ENCODE results near the gene GCN1. TPM values are rescaled to one million over a fixed set of nuclear protein-coding genes. Genes with fewer than 3 reads are reported as not detected.
"Not testable (repeated sequence)": the region's sequence is repeated elsewhere in the genome, so short reads cannot be mapped to it uniquely, and the experiment has no call there.

GCN1 gene
- total RNA-seq, 1 experiment from 2014 or later: 116 TPM

DNA sequence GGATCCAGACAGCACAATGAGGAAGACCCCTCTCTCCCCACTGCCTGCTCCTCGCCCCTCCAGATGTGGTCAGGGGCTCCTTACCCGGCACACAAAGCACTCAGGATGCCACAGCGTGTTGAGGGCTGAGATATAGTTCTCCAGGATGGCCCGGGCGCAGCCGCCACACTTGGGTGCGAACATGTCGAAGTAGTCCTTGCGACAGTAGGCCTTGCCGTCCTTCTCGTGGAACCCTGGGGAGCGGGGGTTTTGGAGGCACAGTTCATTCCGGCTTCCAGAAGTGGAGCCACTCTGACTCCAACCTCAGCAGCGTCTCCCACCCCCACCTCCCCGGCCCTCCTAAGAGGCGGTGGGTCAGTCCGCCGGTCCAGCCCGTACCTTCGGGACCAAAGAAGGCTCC, 19.2 kb upstream of the GCN1 start:
- CTCF ChIA-PET: no interaction called here
- Histone ChIP-seq H3K4me1 (replicated peaks; ENCODE audit: insufficient read depth) (no peaks in the 10 kb centered on the region), H3K4me2 (no peak overlapping the region), H3F3A (ENCODE audit: insufficient read depth, low read depth) (no peaks in the 10 kb centered on the region; the same call in 1 of the 2 replicates), H4K20me1 (ENCODE audit: insufficient read depth) (no peaks in the 10 kb centered on the region), H3K27ac (no peak overlapping the region), H3K36me3 (ENCODE audit: low read depth) (no peaks in the 10 kb centered on the region), H3K9me3 (ENCODE audit: insufficient read depth, low read depth) (no peaks in the 10 kb centered on the region), H3K9me2 (ENCODE audit: insufficient read depth) (no peaks in the 10 kb centered on the region), H3K79me2 (ENCODE audit: low read depth) (no peaks in the 10 kb centered on the region), H3K4me3 (no peak overlapping the region), H2AFZ (no peak overlapping the region), H3K27me3 (ENCODE audit: insufficient read depth, low read depth) (no peaks in the 10 kb centered on the region)
- TF ChIP-seq, protein P1, sequence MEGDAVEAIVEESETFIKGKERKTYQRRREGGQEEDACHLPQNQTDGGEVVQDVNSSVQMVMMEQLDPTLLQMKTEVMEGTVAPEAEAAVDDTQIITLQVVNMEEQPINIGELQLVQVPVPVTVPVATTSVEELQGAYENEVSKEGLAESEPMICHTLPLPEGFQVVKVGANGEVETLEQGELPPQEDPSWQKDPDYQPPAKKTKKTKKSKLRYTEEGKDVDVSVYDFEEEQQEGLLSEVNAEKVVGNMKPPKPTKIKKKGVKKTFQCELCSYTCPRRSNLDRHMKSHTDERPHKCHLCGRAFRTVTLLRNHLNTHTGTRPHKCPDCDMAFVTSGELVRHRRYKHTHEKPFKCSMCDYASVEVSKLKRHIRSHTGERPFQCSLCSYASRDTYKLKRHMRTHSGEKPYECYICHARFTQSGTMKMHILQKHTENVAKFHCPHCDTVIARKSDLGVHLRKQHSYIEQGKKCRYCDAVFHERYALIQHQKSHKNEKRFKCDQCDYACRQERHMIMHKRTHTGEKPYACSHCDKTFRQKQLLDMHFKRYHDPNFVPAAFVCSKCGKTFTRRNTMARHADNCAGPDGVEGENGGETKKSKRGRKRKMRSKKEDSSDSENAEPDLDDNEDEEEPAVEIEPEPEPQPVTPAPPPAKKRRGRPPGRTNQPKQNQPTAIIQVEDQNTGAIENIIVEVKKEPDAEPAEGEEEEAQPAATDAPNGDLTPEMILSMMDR (conservative IDR thresholded peaks at IDR 0.05): no peak
- no peak for TF ChIP-seq EZH2 (IDR thresholded peaks at IDR 0.05; ENCODE audit: low read depth)
- POLR2A ChIA-PET (ENCODE audit: unreplicated experiment): no interaction called here
- no TSS peak for BruUV-seq (replicated peaks)
- intact Hi-C loops (cut with micrococcal nuclease; ENCODE audit: unreplicated experiment): no loop called here
- DNase-seq: no peak

DNA sequence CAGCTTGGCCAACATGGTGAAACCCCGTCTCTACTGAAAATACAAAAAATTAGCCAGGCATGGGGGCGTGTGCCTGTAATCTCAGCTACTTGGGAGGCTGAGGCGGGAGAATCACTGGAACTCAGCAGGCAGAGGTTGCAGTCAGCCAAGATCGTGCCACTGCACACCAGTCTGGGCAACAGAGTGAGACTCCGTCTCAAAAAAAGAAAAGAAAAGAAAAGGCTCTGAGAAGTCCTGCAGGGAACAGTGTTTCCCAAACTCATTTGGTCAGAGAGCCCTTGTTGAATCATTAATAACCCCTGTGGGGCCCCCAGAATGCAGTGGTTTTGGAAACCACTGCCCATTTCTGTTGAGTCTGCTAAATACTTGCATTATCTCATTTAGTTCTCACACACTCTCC, 18.7 kb upstream of the GCN1 start:
- H3K4me2 ChIP-seq; H3K36me3 ChIP-seq (ENCODE audit: low read depth); DNase-seq; POLR2A ChIA-PET (ENCODE audit: unreplicated experiment); CTCF ChIA-PET; H3K4me1 ChIP-seq (replicated peaks; ENCODE audit: insufficient read depth); H3K9me2 ChIP-seq (ENCODE audit: insufficient read depth); H2AFZ ChIP-seq; H3K9me3 ChIP-seq (ENCODE audit: insufficient read depth, low read depth); H3K79me2 ChIP-seq (ENCODE audit: low read depth); H4K20me1 ChIP-seq (ENCODE audit: insufficient read depth); H3K4me3 ChIP-seq; H3F3A ChIP-seq (ENCODE audit: insufficient read depth, low read depth); H3K27me3 ChIP-seq (ENCODE audit: insufficient read depth, low read depth); intact Hi-C loops (cut with micrococcal nuclease; ENCODE audit: unreplicated experiment); H3K27ac ChIP-seq; BruUV-seq (replicated peaks): not testable (repeated sequence)

DNA sequence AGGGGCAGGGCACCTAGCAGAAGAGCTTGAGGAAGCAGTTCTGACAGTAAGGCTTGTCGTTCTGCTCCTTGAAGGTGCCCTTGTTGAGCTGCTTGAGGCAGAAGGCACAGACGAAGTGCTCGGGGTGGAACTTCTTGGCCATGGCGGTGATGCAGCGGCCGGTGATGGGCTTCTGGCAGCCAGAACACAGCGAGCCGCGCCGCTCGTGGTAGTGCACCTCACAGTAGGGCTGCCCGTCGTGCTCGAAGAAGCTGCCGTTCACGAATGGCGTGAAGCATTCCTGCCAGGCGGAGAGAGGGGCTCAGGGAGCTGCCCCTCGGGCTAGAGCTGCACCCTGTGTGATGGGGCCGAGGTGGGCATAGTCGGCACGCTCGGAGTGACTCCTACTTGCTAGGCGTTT, 17.8 kb upstream of the GCN1 start:
- no peak overlapping the region for H3K4me2 ChIP-seq
- H3K36me3 ChIP-seq (ENCODE audit: low read depth): no peaks in the 10 kb centered on the region
- H3K27me3 ChIP-seq (ENCODE audit: insufficient read depth, low read depth): no peaks in the 10 kb centered on the region
- no peaks in the 10 kb centered on the region for H3K9me2 ChIP-seq (ENCODE audit: insufficient read depth)
- intact Hi-C loops (cut with micrococcal nuclease; ENCODE audit: unreplicated experiment): no loop called here
- no TSS peak for BruUV-seq (replicated peaks)
- TF ChIP-seq EZH2 (IDR thresholded peaks at IDR 0.05; ENCODE audit: low read depth): no peak
- TF ChIP-seq, protein P1 (conservative IDR thresholded peaks at IDR 0.05): no peak
- H4K20me1 ChIP-seq (ENCODE audit: insufficient read depth): no peaks in the 10 kb centered on the region
- H3K9me3 ChIP-seq (ENCODE audit: insufficient read depth, low read depth): no peaks in the 10 kb centered on the region
- CTCF ChIA-PET: no interaction called here
- H3K4me1 ChIP-seq (replicated peaks; ENCODE audit: insufficient read depth): no peaks in the 10 kb centered on the region
- H3K27ac ChIP-seq: no peak overlapping the region
- H2AFZ ChIP-seq: no peak overlapping the region
- H3K79me2 ChIP-seq (ENCODE audit: low read depth): no peaks in the 10 kb centered on the region
- no peaks in the 10 kb centered on the region for H3F3A ChIP-seq (ENCODE audit: insufficient read depth, low read depth)
- no peak overlapping the region for H3K4me3 ChIP-seq
- POLR2A ChIA-PET (ENCODE audit: unreplicated experiment): no interaction called here
- DNase-seq: no peak

DNA sequence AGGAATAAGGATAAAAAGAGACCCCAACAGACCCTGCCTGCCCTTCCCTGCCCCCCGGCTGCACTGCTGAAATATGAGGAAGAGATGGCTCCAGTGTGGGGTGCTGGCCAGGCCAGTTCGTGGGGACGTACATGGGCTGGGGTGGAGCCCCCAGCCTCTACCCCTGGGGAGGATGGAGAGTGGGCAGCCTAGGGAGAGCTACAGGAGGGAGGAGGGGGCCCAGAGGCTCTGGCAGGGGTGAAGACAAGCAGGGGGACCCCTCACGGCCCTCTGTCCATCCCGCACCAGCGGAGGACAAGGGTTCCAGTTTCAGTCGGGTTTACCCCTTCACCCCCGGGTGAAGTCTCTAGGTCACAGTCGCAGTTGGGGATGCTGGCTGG, 17.4 kb upstream of the GCN1 start:
- CTCF ChIA-PET: no interaction called here
- BruUV-seq (replicated peaks): TSS peak; percentile 25

More for the DNA sequence above, 17.4 kb upstream of the GCN1 start:
- Histone ChIP-seq H3K9me3 (ENCODE audit: insufficient read depth, low read depth) (no peaks in the 10 kb centered on the region), H3K79me2 (ENCODE audit: low read depth) (no peaks in the 10 kb centered on the region), H3K9me2 (ENCODE audit: insufficient read depth) (no peaks in the 10 kb centered on the region), H3K4me2 (no peak overlapping the region), H3K36me3 (ENCODE audit: low read depth) (no peaks in the 10 kb centered on the region), H3K4me1 (replicated peaks; ENCODE audit: insufficient read depth) (no peaks in the 10 kb centered on the region), H3F3A (ENCODE audit: insufficient read depth, low read depth) (no peaks in the 10 kb centered on the region), H4K20me1 (ENCODE audit: insufficient read depth) (no peaks in the 10 kb centered on the region), H3K27me3 (ENCODE audit: insufficient read depth, low read depth) (no peaks in the 10 kb centered on the region), H3K4me3 (no peak overlapping the region), H3K27ac (no peak overlapping the region), H2AFZ (no peak overlapping the region)
- DNase-seq: no peak
- POLR2A ChIA-PET (ENCODE audit: unreplicated experiment): no interaction called here
- TF ChIP-seq, protein P1 (conservative IDR thresholded peaks at IDR 0.05): no peak
- TF ChIP-seq EZH2 (IDR thresholded peaks at IDR 0.05; ENCODE audit: low read depth): no peak
- intact Hi-C loops (cut with micrococcal nuclease; ENCODE audit: unreplicated experiment): no loop called here

Data from PC-9 (cell line).